A549 (cell line): ENCODE results near the gene ARFGEF3. TPM values are rescaled to one million over a fixed set of nuclear protein-coding genes. Genes with fewer than 3 reads are reported as not detected.

ENCODE experiments used
- ATAC-seq, 2 experiments: fragments of 200-7000 bp in 1 of 2; fragments of >200 bp in 1 of 2; cut with Nextera tagmentation in 1 of 2; cut with Tn5 transposase in 1 of 2; 3 replicates each; pipeline versions ENCODE4 v1.8.0 to v1.9.1; 2018 to 2020; ENCODE audit warnings: mild to moderate bottlenecking in 1 of 2, moderate library complexity in 1 of 2
- CTCF ChIA-PET: fragments of 300-600 bp; sonication (Branson Sonifier 250); formaldehyde crosslinking; extraction: SDS; loops from one replicate; lab custom pipeline; 2021; ENCODE audit warnings: antibody characterized with exemption, inconsistent platforms; lab: Yijun Ruan, JAX
- POLR2A ChIA-PET: fragments of 350-600 bp; formaldehyde crosslinking; extraction: SDS; loops from one replicate; lab custom pipeline; 2021; ENCODE audit warnings: antibody characterized with exemption, inconsistent platforms; lab: Yijun Ruan, JAX
- DNase-seq, 2 experiments: peaks; one replicate each; pipeline versions ENCODE4 v3.0.0 to v3.0.0-alpha.2; 2011 to 2016; ENCODE audit warnings: low read depth in 1 of 2, low spot score in 1 of 2
- FAIRE-seq: peaks from 2 replicates; lab custom pipeline; 2011; peaks lifted over from hg19 to GRCh38; lab: Jason Lieb, UNC
- H3K27ac ChIP-seq, 2 experiments: fragments of >200 bp; sonication (Bioruptor Twin); formaldehyde crosslinking; 3 replicates each; pipeline ENCODE4 v1.5.1; 2016 to 2017
- H3K4me1 ChIP-seq: fragments of >200 bp; sonication (Bioruptor Twin); formaldehyde crosslinking; 3 replicates; pipeline ENCODE4 v1.6.1; 2016
- H3K4me2 ChIP-seq: fragments of >200 bp; sonication (Bioruptor Twin); formaldehyde crosslinking; 3 replicates; pipeline ENCODE4 v1.6.1; 2016
- H3K4me3 ChIP-seq: fragments of >200 bp; sonication (Bioruptor Twin); formaldehyde crosslinking; 3 replicates; pipeline ENCODE4 v1.5.1; 2016
- H3K9me3 ChIP-seq: fragments of >200 bp; sonication (Bioruptor Twin); formaldehyde crosslinking; 3 replicates; pipeline ENCODE4 v1.6.1; 2016
- CBX8 ChIP-seq: fragments of 200-600 bp; sonication (generic); IDR thresholded peaks from 2 replicates; pipeline ENCODE4 v1.6.1; 2016
- EHF ChIP-seq: fragments of 250-450 bp; sonication (Bioruptor Pico); IDR thresholded peaks from 2 replicates; pipeline ENCODE4 v1.5.0; 2020; ENCODE audit warnings: mild to moderate bottlenecking
- EP300 ChIP-seq, 2 experiments: fragments of >200 bp; sonication (Bioruptor Twin); formaldehyde crosslinking; IDR thresholded peaks; 2 replicates in 1 of 2; 3 replicates in 1 of 2; pipeline ENCODE4 v1.6.1; 2016 to 2017
- ESRRA ChIP-seq: fragments of 150-350 bp; IDR thresholded peaks from 2 replicates; pipeline ENCODE4 v1.6.1; 2014; ENCODE audit warnings: mild to moderate bottlenecking, low read length, borderline replicate concordance
- FOSL2 ChIP-seq, 2 experiments: fragments of 450-650 bp in 1 of 2; fragments of >200 bp in 1 of 2; sonication (Bioruptor Twin) in 1 of 2; formaldehyde crosslinking; IDR thresholded peaks; 2 replicates each; pipeline versions ENCODE4 v1.5.0 to v1.6.1; 2016 to 2020; ENCODE audit warnings: mild to moderate bottlenecking in 1 of 2, moderate library complexity in 1 of 2
- FOXS1 ChIP-seq: fragments of 250-450 bp; sonication (Bioruptor Pico); IDR thresholded peaks from 2 replicates; pipeline ENCODE4 v1.5.0; 2020; ENCODE audit warnings: mild to moderate bottlenecking, moderate library complexity
- HOXB13 ChIP-seq: fragments of 250-450 bp; sonication (Bioruptor Pico); IDR thresholded peaks from 2 replicates; pipeline ENCODE4 v1.5.0; 2020; ENCODE audit warnings: low read depth, mild to moderate bottlenecking, moderate library complexity
- HOXB5 ChIP-seq: fragments of 250-450 bp; sonication (Bioruptor Pico); IDR thresholded peaks from 2 replicates; pipeline ENCODE4 v1.5.0; 2020; ENCODE audit warnings: mild to moderate bottlenecking, moderate library complexity
- JUN ChIP-seq, 2 experiments: fragments of >200 bp; sonication (Bioruptor Twin); formaldehyde crosslinking; IDR thresholded peaks; 2 replicates in 1 of 2; 3 replicates in 1 of 2; pipeline ENCODE4 v1.6.1; 2016 to 2017
- MAX ChIP-seq: IDR thresholded peaks from 2 replicates; pipeline ENCODE4 v1.6.1; 2012
- PHF8 ChIP-seq: fragments of 200-600 bp; sonication (generic); IDR thresholded peaks from 2 replicates; pipeline ENCODE4 v1.6.1; 2016; ENCODE audit warnings: low read depth, mild to moderate bottlenecking, antibody characterized with exemption, moderate library complexity, borderline replicate concordance
- POLR2AphosphoS2 ChIP-seq: conservative IDR thresholded peaks from 2 replicates; pipeline ENCODE4 v1.6.1; 2012; ENCODE audit warnings: low read length, improper control_type of control experiment, inconsistent platforms
- RAD21 ChIP-seq, 2 experiments: fragments of >200 bp in 1 of 2; sonication (Bioruptor Twin) in 1 of 2; formaldehyde crosslinking in 1 of 2; IDR thresholded peaks in 1 of 2; conservative IDR thresholded peaks in 1 of 2; 2 replicates in 1 of 2; 3 replicates in 1 of 2; pipeline ENCODE4 v1.6.1; 2012 to 2018; ENCODE audit warnings: inconsistent platforms in 1 of 2
- RARB ChIP-seq: fragments of 250-450 bp; sonication (Bioruptor Pico); IDR thresholded peaks from 2 replicates; pipeline ENCODE4 v1.8.0; 2021; ENCODE audit warnings: mild to moderate bottlenecking, moderate library complexity
- RCOR1 ChIP-seq: fragments of 150-350 bp; IDR thresholded peaks from 2 replicates; pipeline ENCODE4 v1.6.1; 2014; ENCODE audit warnings: antibody characterized with exemption, low read length, low read depth
- REST ChIP-seq: fragments of 200-600 bp; sonication (generic); IDR thresholded peaks from 2 replicates; pipeline ENCODE4 v1.6.1; 2016; ENCODE audit warnings: antibody characterized with exemption, mild to moderate bottlenecking, moderate library complexity
- SREBF2 ChIP-seq: fragments of 450-650 bp; IDR thresholded peaks from 2 replicates; pipeline ENCODE4 v1.6.1; 2014; ENCODE audit warnings: mild to moderate bottlenecking, moderate library complexity
- ZC3H11A ChIP-seq: fragments of 450-650 bp; IDR thresholded peaks from 2 replicates; pipeline ENCODE4 v1.6.1; 2014; ENCODE audit warnings: antibody characterized with exemption, mild to moderate bottlenecking
- ZFP36 ChIP-seq: fragments of 450-650 bp; IDR thresholded peaks from 2 replicates; pipeline ENCODE4 v1.6.1; 2014; ENCODE audit warnings: borderline replicate concordance; ENCODE audit not compliant: partially characterized antibody
- WGBS: methylation state at CpG from one replicate; pipeline ENCODE4 v1.1.6; 2017; ENCODE audit errors: missing lambda C conversion rate; 5-methylcytosine and 5-hydroxymethylcytosine counted together
- polyA plus RNA-seq, 4 experiments: library from polyadenylated mRNA; depleted of rRNA in 3 of 4; stranded (reverse); fragments of >200 nt; fragmentation: RNase III in 1 of 4; extraction: RNeasy Plus Mini Kit Qiagen cat#74134 plus additional on column Dnase treatment in 1 of 4; gene quantifications; 2 replicates in 3 of 4; 3 replicates in 1 of 4; pipeline ENCODE4 v1.2.3, GENCODE V29; 2011 to 2017
- TF ChIP-seq, protein P1 (sequence below): fragments of >200 bp; sonication (Bioruptor Twin); formaldehyde crosslinking; IDR thresholded peaks from 2 replicates; pipeline ENCODE4 v1.6.1; 2016

ARFGEF3 gene
- polyA plus RNA-seq, 2 of the 4 experiments (the other 2 are of a cell fraction): 0.15 to 0.83 TPM

DNA sequence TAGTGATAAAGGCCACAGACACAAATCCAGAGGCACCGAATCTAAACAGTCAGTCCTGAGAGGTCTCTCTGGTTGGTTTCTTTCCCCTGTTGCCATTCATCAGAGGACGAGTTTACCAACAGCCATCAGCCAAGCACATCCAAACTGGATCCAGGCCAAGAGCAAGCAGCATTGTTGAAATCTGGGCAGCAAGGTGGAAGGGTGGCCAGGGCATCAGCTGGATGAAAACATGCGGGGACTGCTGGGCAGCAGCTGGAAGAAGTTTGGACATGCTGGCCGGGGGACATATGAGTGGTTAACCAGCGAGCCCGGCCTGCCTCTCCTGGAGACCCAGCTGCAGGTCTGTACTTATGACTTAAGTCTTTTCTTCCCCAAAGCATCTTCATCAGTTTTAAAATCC lies 216.1 kb downstream of the ARFGEF3 start, which contains the start of gene SMIM28:
TSS of gene SMIM28 (plus strand) at position 62 of the 400 bp plus-strand sequence. CDS start at position 230, 168 bp downstream.
- ATAC-seq: no peak
- no peak within 1 kb of the TSS for H3K4me2 ChIP-seq
- TF ChIP-seq MAX (no peak), FOSL2 (IDR thresholded peaks at IDR 0.05) (no peak), FOSL2 (CRISPR knock-in tag; IDR thresholded peaks at IDR 0.05) (no peak), HOXB5 (no peak), ZC3H11A (no peak), JUN (IDR thresholded peaks at IDR 0.05) (no peak), SREBF2 (no peak), POLR2AphosphoS2 (no peak), CBX8 (no peak), RAD21 (conservative IDR thresholded peaks at IDR 0.05 in 1 of 2, IDR thresholded peaks at IDR 0.05 in 1 of 2) (no peak), RCOR1 (no peak), ESRRA (no peak), EP300 (IDR thresholded peaks at IDR 0.05) (no peak), PHF8 (no peak), RARB (CRISPR knock-in tag) (no peak)
- CTCF ChIA-PET: interaction anchor here (1.1 kb wide), 1 partner anchor 25 kb away, joined by 3 read pairs; no protein-coding TSS in a partner anchor
- H3K27ac ChIP-seq: no peak within 1 kb of the TSS
- H3K4me3 ChIP-seq: no peak within 1 kb of the TSS
- H3K9me3 ChIP-seq: no peaks in the 10 kb centered on the region
- 0 out of 3 replicates have a peak, but pooled peaks cover under 1% of the 10 kb centered on the region for H3K4me1 ChIP-seq
- DNase-seq: no peak
- WGBS: 88% methylated on average over 6 of the region's 6 CpGs
- no peak for FAIRE-seq
- POLR2A ChIA-PET: no interaction called here

DNA sequence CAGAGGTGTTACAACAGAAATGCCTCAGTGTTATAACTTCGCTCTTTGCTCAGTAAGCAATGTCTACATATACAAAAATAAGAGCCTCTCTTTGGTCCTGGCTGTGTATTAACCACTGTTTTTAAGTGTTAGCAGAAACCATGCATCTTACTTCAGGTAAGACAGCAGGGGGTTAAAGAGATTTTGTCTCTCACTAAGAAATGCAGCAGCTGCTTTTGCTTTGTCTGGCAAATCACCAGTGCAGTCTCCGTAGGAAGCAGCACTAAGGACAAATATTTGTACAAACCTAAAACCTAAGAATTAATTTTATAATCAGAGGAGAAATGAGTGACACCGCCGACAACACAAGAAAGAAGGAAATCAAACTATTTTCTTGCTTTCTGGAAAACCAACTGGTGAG lies 216.7 kb downstream of the ARFGEF3 start:
- no peak overlapping the region for H3K27ac ChIP-seq
- TF ChIP-seq PHF8 (no peak), EHF (CRISPR knock-in tag) (no peak), RCOR1 (no peak), ZFP36 (no peak), ESRRA (no peak), FOSL2 (IDR thresholded peaks at IDR 0.05) (no peak), FOSL2 (CRISPR knock-in tag; IDR thresholded peaks at IDR 0.05) (no peak), REST (no peak), SREBF2 (no peak), HOXB5 (no peak), HOXB13 (no peak), FOXS1 (CRISPR knock-in tag) (no peak), POLR2AphosphoS2 (no peak)
- TF ChIP-seq, protein P1, sequence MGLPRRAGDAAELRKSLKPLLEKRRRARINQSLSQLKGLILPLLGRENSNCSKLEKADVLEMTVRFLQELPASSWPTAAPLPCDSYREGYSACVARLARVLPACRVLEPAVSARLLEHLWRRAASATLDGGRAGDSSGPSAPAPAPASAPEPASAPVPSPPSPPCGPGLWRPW: no peak
- TF ChIP-seq, all 56 proteins: peak for 0
- no peak for FAIRE-seq
- no peak for ATAC-seq
- DNase-seq: no peak
- Histone ChIP-seq H3K4me2 (no peak overlapping the region), H3K4me1 (no peaks in the 10 kb centered on the region), H3K4me3 (no peak overlapping the region), H3K9me3 (no peaks in the 10 kb centered on the region)
- CTCF ChIA-PET: no interaction called here
- POLR2A ChIA-PET: no interaction called here
- 70% methylated on average over 4 of the region's 4 CpGs for WGBS
